HG02885 (cell line): Measurements from ENCODE around the gene BRD3.

Experiments used
- ATAC-seq: cut with Tn5 transposase; IDR thresholded peaks from one replicate; pipeline ENCODE4 v1.9.1; 2021; ENCODE audit warnings: mild to moderate bottlenecking; ENCODE audit not compliant: unreplicated experiment, poor library complexity

Gene BRD3

GRCh38 chr9:133982971-133983720, 84.7 kb downstream of the BRD3 start:
- ATAC-seq: no peak

- no peak for ATAC-seq
Measured at GRCh38 chr9:133981958-133982681, 85.7 kb downstream of the BRD3 start.

GRCh38 chr9:133981589-133981957, 86.3 kb downstream of the BRD3 start:
- no peak for ATAC-seq

GRCh38 chr9:133980864-133981588, 86.8 kb downstream of the BRD3 start:
- no peak for ATAC-seq
